NCI-H2107 treated with DMSO at 0.1 percent for 48 hours (cell line): ENCODE results near the gene IGF2R.
A peak's percentile ranks its signal among the peaks of the same experiment; 100 is the strongest.

ENCODE experiments used
- DNase-seq: peaks from one replicate; lab custom pipeline; 2025; ENCODE audit not compliant: unreplicated experiment; lab: John Stamatoyannopoulos, UW

The IGF2R gene

DNA sequence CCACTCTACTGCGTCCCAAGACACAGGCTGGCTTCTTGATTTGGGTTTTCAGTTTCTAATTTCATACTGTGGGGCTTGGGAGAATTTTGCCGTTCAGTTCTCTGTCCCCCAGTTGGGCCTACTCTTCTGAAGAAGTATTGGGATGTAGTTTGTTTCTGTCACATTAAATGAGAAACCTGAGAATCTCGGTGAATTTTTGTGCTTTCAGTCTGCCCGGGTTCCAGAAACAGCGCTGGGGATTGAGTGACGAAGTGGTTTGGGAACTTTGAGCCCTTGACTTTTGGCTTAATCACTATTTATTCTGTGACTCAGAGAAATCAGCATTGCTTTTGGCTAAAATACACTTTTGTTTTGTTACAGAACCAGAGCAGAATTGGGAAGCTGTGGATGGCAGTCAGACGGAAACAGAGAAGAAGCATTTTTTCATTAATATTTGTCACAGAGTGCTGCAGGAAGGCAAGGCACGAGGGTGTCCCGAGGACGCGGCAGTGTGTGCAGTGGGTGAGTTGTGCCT, 74.0 kb downstream of the IGF2R start:
- DNase-seq: no peak

DNA sequence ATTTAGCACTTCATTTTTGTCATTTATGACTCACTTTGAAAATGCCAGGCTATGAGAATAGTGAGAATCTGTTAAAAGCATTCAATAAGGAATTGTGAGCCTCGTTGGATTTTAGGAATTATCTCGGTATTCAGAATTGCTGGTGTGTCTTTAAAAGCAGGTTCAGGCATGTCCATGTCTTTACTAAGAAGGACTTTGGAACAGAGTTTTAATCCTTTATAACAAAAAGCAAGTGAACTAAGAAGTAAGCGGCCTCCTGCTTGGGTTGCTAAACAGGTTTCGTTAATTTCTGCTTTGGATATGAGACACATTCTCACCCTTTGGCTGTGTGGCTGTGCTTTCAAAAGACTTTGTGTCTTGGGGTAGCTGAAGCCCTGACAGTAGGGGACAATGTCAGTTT, 74.9 kb downstream of the IGF2R start:
- DNase-seq: no peak

DNA sequence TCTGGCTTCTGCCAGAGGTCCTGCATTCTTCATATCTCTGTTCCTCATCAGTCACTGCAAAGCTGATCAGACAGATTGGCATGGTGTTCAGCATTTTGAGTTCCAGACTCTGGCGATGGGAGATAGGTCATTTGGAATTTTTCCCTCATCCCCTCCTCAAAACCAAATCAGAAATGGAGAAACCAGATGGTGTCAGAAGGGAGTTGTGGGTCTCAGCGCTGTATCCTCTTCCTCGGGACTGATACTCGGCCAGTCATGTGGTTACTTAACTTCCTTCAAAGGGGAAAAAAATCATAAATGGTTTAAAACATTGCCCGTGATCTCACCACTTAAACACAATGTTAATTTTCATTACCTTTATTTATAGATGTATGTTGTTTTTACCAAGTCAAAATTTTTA, 75.8 kb downstream of the IGF2R start:
- no peak for DNase-seq

DNA sequence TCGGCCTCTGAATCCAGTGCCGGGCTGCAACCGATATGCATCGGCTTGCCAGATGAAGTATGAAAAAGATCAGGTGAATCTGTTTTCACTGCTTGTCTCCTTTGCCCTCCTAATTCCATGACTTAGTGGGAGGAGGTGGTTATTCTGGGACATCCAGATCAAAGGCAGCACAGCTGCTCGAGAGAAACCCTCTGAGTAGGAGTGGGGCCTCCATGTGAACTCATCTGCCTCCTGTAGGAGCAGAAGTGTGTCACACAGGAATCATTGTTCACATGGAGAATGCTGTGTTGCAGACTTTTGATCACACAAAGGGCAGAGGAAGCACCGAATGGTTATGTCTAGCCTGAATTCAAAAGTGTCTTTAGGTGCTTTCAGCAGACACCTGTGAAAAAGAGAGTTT, 79.6 kb downstream of the IGF2R start:
- DNase-seq: no peak

DNA sequence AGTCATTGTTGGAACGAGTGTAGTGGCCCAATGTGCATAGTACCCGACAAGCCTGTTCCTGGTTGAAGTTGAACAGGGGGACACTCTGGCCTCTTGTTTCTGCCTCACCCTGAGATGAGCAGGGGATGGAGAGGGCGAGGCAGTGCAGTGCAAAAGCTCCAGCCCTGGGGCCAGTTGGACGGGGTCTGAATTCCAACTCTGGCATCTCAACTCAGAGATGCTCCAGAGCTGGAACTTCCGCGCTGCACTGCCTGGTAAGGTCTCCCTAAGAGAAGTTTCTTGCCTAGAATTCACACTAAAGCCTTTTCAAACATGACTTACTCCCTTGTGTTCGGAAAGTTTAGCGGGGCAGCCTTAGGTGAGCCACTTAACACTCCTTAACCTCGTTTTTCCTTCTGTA, 80.5 kb downstream of the IGF2R start:
- no peak for DNase-seq

GRCh38 chr6:160050022-160050421, 81.1 kb downstream of the IGF2R start:
- DNase-seq: no peak

DNA sequence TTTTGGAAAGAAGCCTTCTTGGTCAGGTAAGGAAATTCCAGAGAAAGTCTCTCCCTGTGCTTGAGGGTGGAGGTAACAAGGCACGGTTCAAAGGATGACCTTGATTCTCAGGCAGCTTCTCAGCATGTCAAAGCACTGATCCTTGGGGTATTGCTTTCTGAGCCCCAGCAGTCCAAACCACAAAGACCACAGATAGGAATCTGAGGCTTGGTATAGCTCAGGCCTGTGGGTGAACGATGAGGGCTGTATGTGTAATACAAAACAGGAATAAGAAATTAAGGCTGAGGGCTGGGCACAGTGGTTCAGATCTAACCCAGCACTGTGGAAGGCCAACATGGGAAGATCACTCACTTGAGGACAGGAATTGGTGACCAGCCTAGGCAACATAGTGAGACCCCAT, 82.5 kb downstream of the IGF2R start:
- no peak for DNase-seq

DNA sequence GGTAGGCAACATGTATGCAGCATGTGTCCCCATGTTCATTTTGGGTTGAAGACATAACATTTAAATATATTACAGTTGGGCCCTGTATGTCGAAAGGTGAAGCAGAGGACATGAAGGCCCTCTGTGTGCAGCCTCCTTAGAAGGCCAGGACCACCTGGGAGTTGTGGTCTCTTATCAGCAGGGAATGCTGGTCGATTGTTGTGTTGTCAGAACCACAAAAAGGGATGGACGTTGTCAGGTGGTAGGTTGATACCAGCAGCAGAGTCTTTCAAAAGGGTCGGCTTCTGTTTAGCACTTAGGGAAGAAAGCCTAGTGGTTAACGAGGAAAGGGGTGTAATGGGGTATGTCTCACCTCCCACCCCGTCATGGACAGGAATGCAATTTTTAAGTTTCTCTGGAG, 85.4 kb downstream of the IGF2R start:
- no peak for DNase-seq

DNA sequence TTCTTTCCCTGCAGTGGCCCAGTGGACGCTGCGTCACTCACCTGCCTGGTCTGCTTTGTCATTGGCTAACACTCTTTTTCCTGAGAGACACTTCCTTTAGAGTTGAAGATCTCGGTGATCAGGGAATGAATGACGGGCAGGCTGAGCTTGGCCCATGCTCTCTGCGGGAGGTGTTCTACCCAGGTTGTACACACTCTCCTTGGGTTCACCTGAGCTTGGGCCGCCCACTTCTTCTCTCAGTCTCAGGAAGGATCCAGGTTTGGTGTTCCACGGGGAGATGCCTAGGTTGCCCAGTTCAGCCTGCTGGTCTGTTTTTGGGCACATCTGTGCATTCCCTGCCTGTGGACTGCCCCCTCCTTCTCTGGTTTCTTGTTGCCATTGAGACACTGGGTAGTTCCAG, 86.0 kb downstream of the IGF2R start:
- DNase-seq: no peak

DNA sequence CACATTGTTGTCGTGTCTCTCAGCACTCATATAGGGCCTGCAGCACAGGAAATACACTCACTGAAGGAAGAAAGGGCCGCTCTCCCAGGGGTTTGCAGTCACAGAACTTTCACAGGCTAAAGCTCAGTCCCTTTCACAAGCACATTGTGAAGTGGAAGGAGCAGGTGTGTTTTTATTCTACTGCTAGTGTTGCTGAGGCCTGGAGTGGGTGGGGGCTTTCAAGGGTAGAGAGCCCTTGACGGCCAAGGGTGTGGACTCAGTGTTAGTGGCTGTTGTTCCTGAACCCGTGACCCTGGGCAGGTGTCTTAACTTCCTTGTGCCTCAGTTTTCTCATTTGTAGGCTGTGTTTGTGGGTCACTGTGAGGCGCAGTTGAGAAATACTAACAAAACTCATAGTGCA, 86.5 kb downstream of the IGF2R start:
- DNase-seq: peak; percentile 80

GRCh38 chr6:160055813-160056212, 86.9 kb downstream of the IGF2R start:
- DNase-seq: no peak

DNA sequence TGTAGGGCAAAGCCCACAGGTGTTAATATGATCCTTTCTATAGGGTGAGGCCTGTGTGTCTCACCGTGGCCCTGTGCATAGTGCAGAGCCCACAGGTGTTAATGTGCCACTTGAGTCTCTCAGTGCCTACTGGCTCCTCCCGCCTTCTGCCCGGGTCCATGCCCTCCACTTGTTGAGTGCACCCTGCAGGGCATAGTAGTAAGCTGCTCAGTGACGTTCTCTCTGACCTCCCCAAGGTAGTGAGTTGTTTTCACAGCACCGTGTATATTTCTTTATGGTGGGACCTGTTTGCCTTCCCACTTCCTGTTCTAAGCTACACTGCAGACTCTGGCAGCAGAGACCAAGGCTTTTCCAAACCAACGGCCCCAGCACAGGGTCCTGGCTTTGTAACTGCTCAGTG, 88.2 kb downstream of the IGF2R start:
- DNase-seq: no peak

GRCh38 chr6:160058603-160059215, 89.8 kb downstream of the IGF2R start:
- DNase-seq: no peak

DNA sequence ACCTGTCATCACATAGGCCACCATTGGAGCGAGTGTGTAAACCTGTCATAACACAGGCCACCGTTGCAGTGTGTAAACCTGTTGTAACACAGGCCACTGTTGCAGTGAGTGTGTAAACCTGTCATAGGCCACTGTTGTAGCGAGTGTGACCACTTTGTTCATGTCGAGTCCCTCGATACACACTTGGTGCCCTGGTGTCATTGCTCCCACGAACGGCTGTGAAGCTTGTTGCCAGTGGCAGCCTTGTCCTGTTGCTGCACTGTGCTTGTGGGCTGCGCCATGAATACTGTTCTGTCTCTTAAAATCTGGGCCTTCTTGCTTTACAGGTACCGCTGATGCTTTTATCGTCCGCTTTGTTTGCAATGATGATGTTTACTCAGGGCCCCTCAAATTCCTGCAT, 91.3 kb downstream of the IGF2R start:
- no peak for DNase-seq

DNA sequence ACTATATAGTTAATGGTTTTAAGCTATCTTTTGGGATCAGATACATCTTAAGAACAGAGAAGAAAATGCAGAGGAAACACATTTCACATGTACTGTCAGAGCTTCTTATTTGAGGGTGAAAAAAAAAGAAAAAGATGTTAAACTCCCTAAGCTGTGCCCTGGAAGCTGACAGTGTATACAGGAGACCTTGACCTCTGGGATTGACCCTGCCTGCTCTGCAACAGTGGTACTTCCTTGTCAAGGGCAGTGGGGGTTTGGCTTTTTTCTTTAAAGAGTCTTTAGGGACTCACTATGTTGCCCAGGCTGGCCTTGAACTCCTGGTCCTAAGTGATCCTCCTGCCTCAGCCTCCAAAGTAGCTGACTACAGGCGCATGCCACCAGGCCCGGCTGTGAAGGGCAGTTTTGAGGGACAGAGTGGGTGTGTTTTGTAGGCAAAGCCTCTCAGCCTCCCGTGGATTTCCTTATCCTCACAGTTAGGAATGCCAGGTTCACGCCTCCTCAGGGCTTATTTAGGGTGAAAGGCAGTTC, 92.1 kb downstream of the IGF2R start:
- DNase-seq: no peak

- DNase-seq: no peak
Measured at GRCh38 chr6:160063771-160064413, 95.0 kb downstream of the IGF2R start.

DNA sequence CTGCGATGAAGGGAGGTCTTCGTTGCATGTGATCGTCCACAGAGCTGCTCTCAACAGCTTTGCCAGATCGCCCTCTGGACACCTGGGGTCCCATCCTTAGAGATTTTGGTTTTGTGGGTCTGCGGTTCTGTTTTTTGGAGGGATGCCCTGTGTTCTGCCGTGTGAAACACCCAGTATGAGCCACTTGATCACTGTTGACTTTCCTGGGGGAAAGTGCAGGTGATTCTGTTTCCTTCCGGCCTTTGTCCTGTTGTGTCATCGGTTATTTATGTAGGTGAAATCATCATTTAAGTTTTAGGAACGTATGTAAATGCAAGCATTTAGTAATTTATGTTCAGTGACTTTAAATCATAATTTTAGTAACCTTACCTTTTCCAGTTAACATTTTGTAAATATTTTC, 96.3 kb downstream of the IGF2R start:
- no peak for DNase-seq

DNA sequence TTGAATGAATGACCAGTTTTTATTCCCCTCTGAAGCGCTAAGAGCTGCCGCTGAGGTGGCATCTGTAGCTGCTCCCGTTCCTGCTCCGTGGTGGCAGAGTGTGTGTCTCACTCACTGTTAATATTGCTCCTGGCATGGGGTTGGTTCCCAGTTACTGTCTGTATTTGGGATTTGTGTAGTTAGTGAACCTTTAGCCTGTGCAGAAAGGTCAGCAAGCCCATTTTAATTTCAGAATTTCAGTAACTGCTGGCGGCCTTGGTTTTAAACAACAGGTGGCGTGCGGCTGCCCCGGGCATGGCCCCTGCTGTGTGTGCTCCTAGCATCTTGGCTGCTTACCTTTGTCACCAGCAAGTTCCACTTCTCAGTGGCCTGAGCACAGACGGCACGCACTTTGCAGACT, 98.7 kb downstream of the IGF2R start:
- no peak for DNase-seq

DNA sequence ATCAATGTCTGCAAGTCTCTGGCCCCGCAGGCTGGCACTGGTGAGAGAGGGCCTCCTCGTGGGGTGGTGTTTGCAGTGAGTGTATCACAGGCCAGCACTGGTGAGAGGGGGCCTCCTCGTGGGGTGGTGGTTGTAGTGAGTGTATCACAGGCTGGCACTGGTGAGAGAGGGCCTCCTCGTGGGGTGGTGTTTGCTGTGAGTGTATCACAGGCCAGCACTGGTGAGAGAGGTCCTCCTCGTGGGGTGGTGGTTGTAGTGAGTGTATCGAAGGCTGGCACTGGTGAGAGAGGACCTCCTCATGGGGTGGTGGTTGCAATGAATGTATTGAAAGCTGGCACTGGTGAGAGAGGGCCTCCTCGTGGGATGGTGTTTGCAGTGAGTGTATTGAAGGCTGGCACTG, 99.5 kb downstream of the IGF2R start:
- no peak for DNase-seq

GRCh38 chr6:160069050-160069454, 100.2 kb downstream of the IGF2R start:
- DNase-seq: no peak

DNA sequence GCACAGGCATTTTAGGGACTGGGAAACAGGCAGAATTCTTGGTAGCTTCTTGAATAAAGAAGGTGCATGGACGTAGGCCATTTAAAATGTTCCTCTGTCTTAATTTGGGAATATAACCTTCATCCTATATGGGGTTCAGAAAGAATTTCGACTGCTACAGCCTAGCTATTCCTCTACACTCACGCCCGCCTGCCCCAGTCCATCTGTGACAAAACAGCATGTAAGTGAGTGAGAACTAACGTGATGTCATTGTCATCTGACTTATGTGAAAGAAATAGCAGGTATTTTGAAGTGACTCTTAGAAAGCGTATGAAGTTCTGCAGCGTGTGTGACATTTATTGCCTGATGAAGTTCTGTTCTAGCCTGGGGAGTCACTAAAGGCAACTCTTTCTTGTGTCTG, 100.6 kb downstream of the IGF2R start:
- no peak for DNase-seq

DNA sequence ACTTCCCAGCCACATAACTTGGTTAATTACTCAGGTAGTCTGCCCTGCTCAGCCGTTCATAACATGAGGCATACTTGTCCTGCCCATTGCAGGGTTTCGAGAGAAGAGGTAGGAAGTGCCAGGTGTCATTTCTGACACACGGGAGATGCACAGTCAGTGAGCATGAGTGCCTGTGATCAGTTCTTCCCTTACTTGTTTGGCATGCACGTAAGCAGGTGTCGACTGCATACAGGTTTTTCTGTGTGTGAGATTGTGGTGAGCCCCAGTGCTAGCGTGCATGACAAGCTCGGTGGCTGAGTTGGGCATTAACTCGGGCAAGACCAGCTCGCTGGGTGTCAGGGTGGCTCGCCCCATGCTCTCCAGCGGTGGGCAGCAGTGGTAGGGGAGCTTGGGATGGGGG, 101.5 kb downstream of the IGF2R start:
- no peak for DNase-seq

GRCh38 chr6:160070831-160071230, 101.9 kb downstream of the IGF2R start:
- no peak for DNase-seq
